PC-9 (cell line): ENCODE measurements around the gene PHF3.

ENCODE experiments used
- CTCF ChIP-seq: fragments of 200-600 bp; sonication (generic); conservative IDR thresholded peaks from 2 replicates; pipeline ENCODE4 v1.6.1; 2017; ENCODE audit warnings: mixed run types, antibody characterized with exemption, mild to moderate bottlenecking, moderate library complexity
- EZH2 ChIP-seq: fragments of 200-600 bp; sonication (generic); IDR thresholded peaks from 2 replicates; pipeline ENCODE4 v1.8.0; 2017; ENCODE audit warnings: antibody characterized with exemption, low read depth

- TF ChIP-seq EZH2 (no peak), CTCF (no peak)
Measured at GRCh38 chr6:63683071-63683603, 47.5 kb downstream of the PHF3 start.
